HFF-Myc (cell line): Measurements from ENCODE around the gene CELF4.

ENCODE experiments used
- DNase-seq: peaks from one replicate; pipeline ENCODE4 v3.0.0-alpha.2; 2011; ENCODE audit warnings: low read depth; ENCODE audit errors: extremely low read depth
- H3K4me3 ChIP-seq: replicated peaks from 2 replicates; pipeline ENCODE4 v1.5.1; 2011; ENCODE audit warnings: low read depth, mild to moderate bottlenecking, control low read depth, low read length
- TF ChIP-seq, protein P1 (sequence below): IDR thresholded peaks from 2 replicates; pipeline ENCODE4 v1.5.1; 2012; ENCODE audit warnings: mild to moderate bottlenecking, low read depth, low read length, control low read depth; ENCODE audit errors: missing control alignments

The CELF4 gene

DNA sequence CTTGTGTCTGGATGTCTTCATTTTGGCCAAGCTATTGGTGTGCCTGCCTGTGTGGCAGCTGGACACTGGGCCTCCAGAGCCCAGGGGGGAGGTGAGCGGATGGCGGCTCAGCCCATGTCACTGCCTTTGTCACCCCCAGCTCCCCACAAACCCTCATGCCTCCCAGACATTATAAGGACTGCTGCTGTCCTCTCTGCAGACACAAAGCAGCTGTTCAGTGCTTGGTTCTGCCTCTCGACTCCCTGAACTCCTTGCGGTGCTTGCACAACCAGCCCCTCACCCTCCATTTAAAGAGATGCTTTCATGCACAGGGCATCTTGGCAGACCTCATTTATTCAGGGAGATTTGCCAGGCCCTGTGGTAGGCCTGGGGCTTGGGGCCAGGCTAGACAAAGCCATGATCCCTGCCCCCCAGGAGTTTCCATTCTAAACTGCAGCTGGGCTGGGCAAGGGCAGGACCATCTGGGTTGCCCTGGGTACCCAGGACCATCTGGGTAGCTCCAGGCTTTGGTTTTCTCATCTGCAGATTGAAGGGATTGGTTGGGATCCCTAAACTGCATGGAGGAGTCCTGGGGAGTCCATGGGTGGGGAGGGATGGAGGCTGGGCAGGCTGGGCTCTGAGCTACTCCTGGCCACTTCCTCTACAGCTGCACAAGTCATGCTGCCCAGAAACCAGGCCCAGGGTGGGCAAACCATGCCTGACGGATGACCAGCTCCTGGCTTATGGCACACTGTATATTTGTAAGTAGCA is 168.5 kb downstream of the CELF4 start:
- no peak for DNase-seq
- H3K4me3 ChIP-seq: no peak overlapping the region
- TF ChIP-seq, protein P1, sequence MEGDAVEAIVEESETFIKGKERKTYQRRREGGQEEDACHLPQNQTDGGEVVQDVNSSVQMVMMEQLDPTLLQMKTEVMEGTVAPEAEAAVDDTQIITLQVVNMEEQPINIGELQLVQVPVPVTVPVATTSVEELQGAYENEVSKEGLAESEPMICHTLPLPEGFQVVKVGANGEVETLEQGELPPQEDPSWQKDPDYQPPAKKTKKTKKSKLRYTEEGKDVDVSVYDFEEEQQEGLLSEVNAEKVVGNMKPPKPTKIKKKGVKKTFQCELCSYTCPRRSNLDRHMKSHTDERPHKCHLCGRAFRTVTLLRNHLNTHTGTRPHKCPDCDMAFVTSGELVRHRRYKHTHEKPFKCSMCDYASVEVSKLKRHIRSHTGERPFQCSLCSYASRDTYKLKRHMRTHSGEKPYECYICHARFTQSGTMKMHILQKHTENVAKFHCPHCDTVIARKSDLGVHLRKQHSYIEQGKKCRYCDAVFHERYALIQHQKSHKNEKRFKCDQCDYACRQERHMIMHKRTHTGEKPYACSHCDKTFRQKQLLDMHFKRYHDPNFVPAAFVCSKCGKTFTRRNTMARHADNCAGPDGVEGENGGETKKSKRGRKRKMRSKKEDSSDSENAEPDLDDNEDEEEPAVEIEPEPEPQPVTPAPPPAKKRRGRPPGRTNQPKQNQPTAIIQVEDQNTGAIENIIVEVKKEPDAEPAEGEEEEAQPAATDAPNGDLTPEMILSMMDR: no peak

DNA sequence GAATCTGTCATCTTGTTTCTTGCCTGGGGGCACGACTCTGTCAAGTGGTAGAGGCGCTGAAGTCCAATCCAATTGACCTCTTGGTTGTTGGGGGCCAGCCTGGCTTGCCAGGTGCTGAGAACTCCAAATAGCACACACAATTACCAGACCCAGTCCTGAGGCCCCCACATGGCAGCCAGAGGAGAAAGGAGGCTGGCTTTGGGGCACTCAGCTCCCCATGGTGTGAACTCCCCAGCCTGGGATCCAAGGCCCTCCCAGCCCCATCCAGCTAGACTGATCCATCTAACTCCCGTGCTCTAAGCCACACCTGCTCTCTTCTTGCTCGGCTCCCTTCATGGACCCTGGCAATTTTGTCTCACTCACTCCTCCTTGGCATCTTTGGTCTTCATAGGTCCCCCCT is 170.0 kb downstream of the CELF4 start:
- H3K4me3 ChIP-seq: no peak overlapping the region
- TF ChIP-seq, protein P1: no peak
- no peak for DNase-seq

DNA sequence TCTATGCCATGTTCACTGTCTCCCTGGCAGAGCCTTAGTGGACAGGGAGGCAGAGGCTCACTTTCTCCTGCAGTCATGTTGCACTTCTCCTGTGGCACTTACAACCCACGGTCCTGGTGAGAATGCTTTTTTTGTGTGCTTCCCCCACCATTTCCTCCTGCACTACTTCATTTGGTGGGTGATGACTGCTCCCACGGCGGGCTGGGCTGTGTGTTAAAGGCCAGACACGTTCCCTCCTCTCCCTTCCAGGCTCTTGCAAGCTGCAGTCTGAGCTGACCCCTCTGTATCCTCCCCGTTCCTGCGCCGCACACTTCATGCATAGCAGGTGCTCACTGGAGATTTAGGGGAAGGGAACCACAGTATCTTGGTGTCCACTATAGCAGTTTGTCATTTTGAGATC is 170.5 kb downstream of the CELF4 start:
- TF ChIP-seq, protein P1: no peak
- no peak overlapping the region for H3K4me3 ChIP-seq
- DNase-seq: no peak

DNA sequence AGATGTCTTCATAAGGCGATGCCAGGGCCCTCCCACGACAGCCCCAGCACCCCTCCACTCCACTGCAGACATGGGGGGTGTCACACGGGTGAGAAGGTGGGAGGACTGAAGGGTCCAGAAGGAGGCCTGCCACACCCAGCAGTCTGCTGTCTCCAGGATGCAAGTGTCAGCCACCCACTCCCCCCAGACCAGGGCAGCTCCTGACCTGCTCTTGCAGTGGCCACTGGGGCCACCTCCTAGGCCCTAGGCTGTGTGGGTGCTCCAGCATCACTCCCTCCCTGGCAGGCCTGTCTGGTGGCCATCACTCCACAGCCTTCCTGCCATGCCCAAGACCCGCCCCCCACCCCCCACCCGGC is 171.0 kb downstream of the CELF4 start:
- TF ChIP-seq, protein P1: no peak
- no peak overlapping the region for H3K4me3 ChIP-seq
- no peak for DNase-seq

DNA sequence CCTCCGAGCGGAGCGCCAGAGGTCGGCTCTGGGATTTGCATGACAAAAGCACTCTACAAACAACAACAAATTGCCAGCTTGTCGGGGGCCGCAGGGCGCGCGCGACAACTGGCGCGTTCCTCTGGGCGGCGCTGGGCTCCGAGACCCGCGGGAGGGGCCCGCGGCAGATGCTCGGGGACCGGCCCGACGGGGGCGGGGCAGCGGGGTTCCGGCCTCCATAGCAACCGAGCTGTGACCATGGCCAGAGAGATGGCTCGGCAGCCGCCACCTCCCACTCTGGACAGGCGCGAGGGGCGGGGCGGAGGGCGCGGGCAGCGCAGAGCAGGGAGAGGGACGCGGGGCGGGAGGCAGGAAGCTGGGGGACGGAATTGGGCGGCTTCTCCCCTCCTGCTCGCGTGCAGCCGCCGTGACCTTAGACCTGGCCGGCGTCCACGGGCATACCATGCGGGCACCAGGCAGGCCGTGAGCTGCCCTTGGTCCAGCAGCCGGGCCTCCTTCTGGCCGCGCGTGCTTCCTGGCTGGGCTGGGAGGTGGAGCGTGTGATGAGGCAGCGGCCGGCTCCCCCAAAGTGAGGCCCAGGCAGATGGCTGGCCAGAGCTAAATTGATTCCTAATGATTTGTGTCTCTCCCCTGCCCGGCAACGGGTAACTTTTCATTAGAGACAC is 171.5 kb downstream of the CELF4 start:
- TF ChIP-seq, protein P1: no peak
- peak; percentile 19 for DNase-seq
- H3K4me3 ChIP-seq: peak overlapping the region; percentile 33

DNA sequence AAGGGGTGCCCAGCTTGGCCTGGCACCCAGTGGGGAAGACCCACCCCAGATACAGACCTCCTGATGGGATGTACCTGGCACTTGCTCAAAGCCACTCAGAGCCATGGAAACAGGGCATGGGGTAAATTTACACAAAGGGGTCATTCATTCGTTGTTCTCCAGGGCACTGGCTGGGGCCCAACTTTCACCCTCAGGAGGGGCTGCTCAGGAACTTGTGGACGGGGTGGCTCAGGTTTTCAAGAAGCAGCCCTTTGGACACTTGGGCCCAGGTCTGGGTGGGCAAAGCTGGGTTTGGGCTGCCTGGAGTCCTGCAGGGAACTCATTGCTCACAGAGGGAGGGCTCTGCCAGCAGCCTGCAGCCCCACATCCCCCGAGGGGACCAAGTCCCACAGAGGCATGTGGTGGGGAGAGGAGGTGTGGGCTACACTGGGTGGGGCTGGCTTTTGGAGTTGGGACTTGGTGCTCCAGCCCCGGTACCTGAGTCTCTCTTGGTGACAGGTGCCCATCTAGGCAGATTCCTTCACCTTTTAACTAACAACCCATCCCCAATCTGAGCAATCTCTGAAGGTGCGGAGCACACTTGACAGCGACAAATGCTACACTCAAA is 172.3 kb downstream of the CELF4 start:
- no peak for DNase-seq
- H3K4me3 ChIP-seq: peak overlapping the region; percentile 33; the same call in 1 of the 2 replicates
- TF ChIP-seq, protein P1: no peak
